WERI-Rb-1 (cell line): ENCODE measurements around the gene GBA2.
A peak's percentile ranks its signal among the peaks of the same experiment; 100 is the strongest.

Experiments
- DNase-seq: peaks from one replicate; pipeline ENCODE4 v3.0.0-alpha.2; 2020
- H3K27ac ChIP-seq: fragments of 250-450 bp; sonication (Bioruptor Pico); 2 replicates; pipeline ENCODE4 v1.5.1; 2020; ENCODE audit warnings: mild to moderate bottlenecking, moderate library complexity
- H3K27me3 ChIP-seq: fragments of 250-450 bp; sonication (Bioruptor Pico); 2 replicates; pipeline ENCODE4 v1.5.1; 2021; ENCODE audit warnings: mild to moderate bottlenecking, low read depth, moderate library complexity; ENCODE audit not compliant: insufficient read depth, severe bottlenecking
- H3K36me3 ChIP-seq: fragments of 250-450 bp; sonication (Bioruptor Pico); 2 replicates; pipeline ENCODE4 v1.5.1; 2020; ENCODE audit warnings: mild to moderate bottlenecking, moderate library complexity
- H3K4me3 ChIP-seq: 2 replicates; pipeline ENCODE4 v1.5.1; 2011; ENCODE audit warnings: low read depth, mild to moderate bottlenecking, control low read depth, low read length
- H3K9me3 ChIP-seq: fragments of 250-450 bp; sonication (Bioruptor Pico); 2 replicates; pipeline ENCODE4 v1.5.1; 2021; ENCODE audit warnings: mild to moderate bottlenecking, moderate library complexity; ENCODE audit not compliant: severe bottlenecking
- CTCF ChIP-seq: IDR thresholded peaks from 2 replicates; pipeline ENCODE4 v1.5.1; 2011; ENCODE audit warnings: low read depth, mild to moderate bottlenecking, control low read depth, inconsistent platforms, low read length

GBA2 gene

DNA sequence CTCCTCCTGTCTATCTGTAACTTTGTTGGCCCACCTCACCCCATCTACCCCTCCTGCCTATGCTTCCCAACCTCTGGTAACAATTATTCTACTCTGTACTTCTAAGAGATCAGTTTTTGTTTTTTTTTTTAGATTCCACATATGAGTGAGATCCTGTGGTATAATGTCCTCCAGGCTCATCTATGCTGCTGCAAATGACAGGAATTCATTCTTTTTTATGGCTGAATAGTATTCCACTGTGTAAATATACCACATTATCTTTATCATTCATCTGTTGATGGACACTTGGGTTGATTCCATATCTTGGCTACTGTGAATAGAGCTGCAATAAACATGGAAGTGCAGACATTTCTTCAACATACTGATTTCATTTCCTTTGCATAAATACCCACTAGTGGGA is 34.4 kb upstream of the GBA2 start:
- Histone ChIP-seq H3K4me3 (no peak overlapping the region), H3K9me3 (no peaks in the 10 kb centered on the region), H3K27ac (no peak overlapping the region), H3K36me3 (peaks cover 8% of the 10 kb centered on the region), H3K27me3 (no peaks in the 10 kb centered on the region)
- no peak for DNase-seq
- no peak for TF ChIP-seq CTCF

DNA sequence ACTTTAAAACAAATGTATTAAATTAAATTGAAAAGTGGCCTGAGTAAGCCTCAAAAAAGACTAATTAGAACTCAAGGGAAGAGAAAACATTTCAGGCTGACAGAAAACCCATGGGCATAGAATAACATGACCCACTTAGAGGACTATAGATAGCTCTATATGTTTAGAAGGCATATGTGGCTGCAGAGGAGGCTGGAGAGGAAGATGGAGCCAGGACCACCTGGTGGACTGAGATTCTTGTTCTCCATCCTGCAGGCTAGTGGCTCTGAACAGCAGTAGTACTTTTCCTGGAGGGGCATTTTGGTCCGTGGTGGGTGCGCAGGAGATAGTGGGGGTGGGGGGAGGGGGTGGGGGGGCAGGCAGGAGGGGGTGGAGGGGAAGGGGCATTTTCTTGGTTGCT is 32.0 kb upstream of the GBA2 start:
- TF ChIP-seq CTCF = no peak
- H3K27ac ChIP-seq = no peak overlapping the region
- DNase-seq = no peak
- no peaks in the 10 kb centered on the region for H3K9me3 ChIP-seq
- H3K36me3 ChIP-seq = peaks cover 4% of the 10 kb centered on the region
- H3K27me3 ChIP-seq = no peaks in the 10 kb centered on the region
- no peak overlapping the region for H3K4me3 ChIP-seq

GRCh38 chr9:35778496-35778895 is 29.5 kb upstream of the GBA2 start:
- H3K4me3 ChIP-seq = no peak overlapping the region
- H3K9me3 ChIP-seq = no peaks in the 10 kb centered on the region
- peaks cover 4% of the 10 kb centered on the region for H3K36me3 ChIP-seq
- no peak for TF ChIP-seq CTCF
- no peak overlapping the region for H3K27ac ChIP-seq
- H3K27me3 ChIP-seq = no peaks in the 10 kb centered on the region
- DNase-seq = no peak

DNA sequence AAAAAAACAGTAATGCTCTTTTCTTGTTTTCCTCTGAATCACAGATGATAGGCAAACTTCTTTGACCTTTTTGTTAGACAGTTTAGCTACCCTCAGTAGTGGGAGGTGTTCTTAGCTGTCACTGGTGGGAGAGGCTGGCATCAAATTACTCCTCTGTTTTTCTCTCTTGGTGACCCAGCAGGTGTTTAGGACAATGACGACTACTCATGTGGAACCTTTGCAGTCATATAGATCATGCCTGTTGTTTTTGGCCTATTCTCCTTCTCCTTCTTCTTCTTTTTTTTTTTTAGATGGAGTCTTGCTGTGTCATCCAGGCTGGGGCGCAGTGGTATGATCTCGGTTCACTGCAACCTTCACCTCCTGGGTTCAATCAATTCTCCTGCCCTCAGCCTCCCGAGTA is 27.0 kb upstream of the GBA2 start:
- no peak for TF ChIP-seq CTCF
- Histone ChIP-seq H3K36me3 (peaks cover 6% of the 10 kb centered on the region; the same call in 1 of the 2 replicates), H3K4me3 (no peak overlapping the region), H3K27me3 (no peaks in the 10 kb centered on the region), H3K9me3 (no peaks in the 10 kb centered on the region), H3K27ac (peak overlapping the region; percentile 65)
- DNase-seq = no peak

GRCh38 chr9:35774907-35775635 is 26.0 kb upstream of the GBA2 start:
- Histone ChIP-seq H3K27me3 (no peaks in the 10 kb centered on the region), H3K9me3 (no peaks in the 10 kb centered on the region), H3K27ac (peak overlapping the region; percentile 65), H3K36me3 (peaks cover 3% of the 10 kb centered on the region; the same call in 1 of the 2 replicates), H3K4me3 (no peak overlapping the region)
- TF ChIP-seq CTCF = no peak
- DNase-seq = peak; percentile 23

DNA sequence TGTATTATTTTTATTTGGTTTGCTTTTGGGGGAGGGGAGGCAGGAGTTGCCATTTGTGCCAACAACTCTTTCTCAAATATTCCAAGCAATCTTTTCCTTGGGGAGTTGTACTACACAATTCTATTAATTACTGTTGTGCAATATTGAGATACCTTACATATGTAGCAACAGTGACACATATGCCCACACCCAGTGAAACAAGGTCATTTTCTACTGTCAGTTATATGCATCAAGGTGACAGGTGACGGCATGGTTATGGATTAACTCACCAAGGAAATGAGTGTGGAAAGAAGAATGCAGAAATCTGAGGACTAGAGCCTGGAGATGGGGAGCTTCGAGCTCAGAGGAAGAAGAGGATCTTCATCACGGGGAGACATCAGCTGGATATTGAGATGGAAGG is 22.9 kb upstream of the GBA2 start:
- no peak for TF ChIP-seq CTCF
- Histone ChIP-seq H3K27ac (no peak overlapping the region), H3K36me3 (peaks cover 2% of the 10 kb centered on the region; the same call in 1 of the 2 replicates), H3K4me3 (no peak overlapping the region), H3K27me3 (no peaks in the 10 kb centered on the region), H3K9me3 (no peaks in the 10 kb centered on the region)
- no peak for DNase-seq
